Measurements from ENCODE around the gene NPAS3. TPM values are rescaled to one million over a fixed set of nuclear protein-coding genes. Genes with fewer than 3 reads are reported as not detected.

NPAS3 gene
- total RNA-seq, 1 donor from 2014 or later, result 1.6 TPM

- TF ChIP-seq CTCF (IDR thresholded peaks at IDR 0.05; ENCODE audit: unreplicated experiment), result no peak
- H3K27ac Mint-ChIP-seq (ENCODE audit: unreplicated experiment), result no peak overlapping the region
- H3K4me3 Mint-ChIP-seq (ENCODE audit: unreplicated experiment), result no peak overlapping the region
- no peak for DNase-seq (ENCODE audit: low spot score)
- H3K36me3 Mint-ChIP-seq (ENCODE audit: low read depth, unreplicated experiment), result no peaks in the 10 kb centered on the region
- no peaks in the 10 kb centered on the region for H3K4me1 Mint-ChIP-seq (ENCODE audit: unreplicated experiment)
- H3K27me3 Mint-ChIP-seq (ENCODE audit: unreplicated experiment), result no peaks in the 10 kb centered on the region
- H3K9me3 Mint-ChIP-seq (ENCODE audit: unreplicated experiment), result no peaks in the 10 kb centered on the region
Measured at GRCh38 chr14:33596211-33597080, 657.8 kb downstream of the NPAS3 start.

- no peak for DNase-seq (ENCODE audit: low spot score)
- TF ChIP-seq CTCF (IDR thresholded peaks at IDR 0.05; ENCODE audit: unreplicated experiment), result no peak
- no peak overlapping the region for H3K4me3 Mint-ChIP-seq (ENCODE audit: unreplicated experiment)
- no peaks in the 10 kb centered on the region for H3K27me3 Mint-ChIP-seq (ENCODE audit: unreplicated experiment)
- H3K9me3 Mint-ChIP-seq (ENCODE audit: unreplicated experiment), result no peaks in the 10 kb centered on the region
- H3K27ac Mint-ChIP-seq (ENCODE audit: unreplicated experiment), result no peak overlapping the region
- H3K36me3 Mint-ChIP-seq (ENCODE audit: low read depth, unreplicated experiment), result no peaks in the 10 kb centered on the region
- no peaks in the 10 kb centered on the region for H3K4me1 Mint-ChIP-seq (ENCODE audit: unreplicated experiment)
Measured at GRCh38 chr14:33598582-33598981, 659.9 kb downstream of the NPAS3 start.

- no peak for DNase-seq (ENCODE audit: low spot score)
- H3K9me3 Mint-ChIP-seq (ENCODE audit: unreplicated experiment), result no peaks in the 10 kb centered on the region
- no peak overlapping the region for H3K27ac Mint-ChIP-seq (ENCODE audit: unreplicated experiment)
- H3K4me1 Mint-ChIP-seq (ENCODE audit: unreplicated experiment), result no peaks in the 10 kb centered on the region
- no peaks in the 10 kb centered on the region for H3K36me3 Mint-ChIP-seq (ENCODE audit: low read depth, unreplicated experiment)
- TF ChIP-seq CTCF (IDR thresholded peaks at IDR 0.05; ENCODE audit: unreplicated experiment), result no peak
- no peaks in the 10 kb centered on the region for H3K27me3 Mint-ChIP-seq (ENCODE audit: unreplicated experiment)
- H3K4me3 Mint-ChIP-seq (ENCODE audit: unreplicated experiment), result no peak overlapping the region
Measured at GRCh38 chr14:33602396-33602795, 663.7 kb downstream of the NPAS3 start.

GRCh38 chr14:33606591-33606990, 667.9 kb downstream of the NPAS3 start:
- no peak overlapping the region for H3K27ac Mint-ChIP-seq (ENCODE audit: unreplicated experiment)
- H3K27me3 Mint-ChIP-seq (ENCODE audit: unreplicated experiment), result no peaks in the 10 kb centered on the region
- DNase-seq (ENCODE audit: low spot score), result no peak
- no peak for TF ChIP-seq CTCF (IDR thresholded peaks at IDR 0.05; ENCODE audit: unreplicated experiment)
- H3K4me3 Mint-ChIP-seq (ENCODE audit: unreplicated experiment), result no peak overlapping the region
- no peaks in the 10 kb centered on the region for H3K36me3 Mint-ChIP-seq (ENCODE audit: low read depth, unreplicated experiment)
- no peaks in the 10 kb centered on the region for H3K9me3 Mint-ChIP-seq (ENCODE audit: unreplicated experiment)
- H3K4me1 Mint-ChIP-seq (ENCODE audit: unreplicated experiment), result no peaks in the 10 kb centered on the region

GRCh38 chr14:33609582-33609981, 670.9 kb downstream of the NPAS3 start:
- H3K27me3 Mint-ChIP-seq (ENCODE audit: unreplicated experiment), result peaks cover 3% of the 10 kb centered on the region
- H3K4me1 Mint-ChIP-seq (ENCODE audit: unreplicated experiment), result no peaks in the 10 kb centered on the region
- no peak overlapping the region for H3K4me3 Mint-ChIP-seq (ENCODE audit: unreplicated experiment)
- no peaks in the 10 kb centered on the region for H3K9me3 Mint-ChIP-seq (ENCODE audit: unreplicated experiment)
- no peak overlapping the region for H3K27ac Mint-ChIP-seq (ENCODE audit: unreplicated experiment)
- DNase-seq (ENCODE audit: low spot score), result no peak
- H3K36me3 Mint-ChIP-seq (ENCODE audit: low read depth, unreplicated experiment), result no peaks in the 10 kb centered on the region
- no peak for TF ChIP-seq CTCF (IDR thresholded peaks at IDR 0.05; ENCODE audit: unreplicated experiment)
